Muscle layer of duodenum (tissue), 2 donors: ENCODE data around the gene CD276.

ENCODE experiments used
- H3K27ac ChIP-seq: one replicate; pipeline ENCODE4 v1.7.0; 2013; ENCODE audit warnings: mild to moderate bottlenecking, low read length
- H3K27me3 ChIP-seq: one replicate; pipeline ENCODE4 v1.7.0; 2013; ENCODE audit warnings: low read depth, mild to moderate bottlenecking, control low read depth, low read length
- H3K36me3 ChIP-seq, 2 donors: one replicate each; pipeline ENCODE4 v1.7.0; 2013; ENCODE audit warnings: low read length in 2 of 2, control low read depth in 1 of 2, mild to moderate bottlenecking in 1 of 2; ENCODE audit not compliant: insufficient read depth in 2 of 2, control insufficient read depth in 1 of 2
- H3K4me1 ChIP-seq, 2 donors: one replicate each; pipeline ENCODE4 v1.7.0; 2013; ENCODE audit warnings: low read length in 2 of 2, mild to moderate bottlenecking in 2 of 2, control low read depth in 1 of 2, moderate library complexity in 1 of 2; ENCODE audit not compliant: insufficient read depth in 2 of 2, control insufficient read depth in 1 of 2
- H3K4me3 ChIP-seq, 2 donors: one replicate each; pipeline ENCODE4 v1.7.0; 2013; ENCODE audit warnings: low read length in 2 of 2, low read depth in 1 of 2, mild to moderate bottlenecking in 1 of 2
- H3K9me3 ChIP-seq, 2 donors: one replicate each; pipeline ENCODE4 v1.7.0; 2013; ENCODE audit warnings: low read length in 2 of 2, control low read depth in 1 of 2, mild to moderate bottlenecking in 1 of 2; ENCODE audit not compliant: control insufficient read depth in 1 of 2
- donor health status: healthy.

The CD276 gene

DNA sequence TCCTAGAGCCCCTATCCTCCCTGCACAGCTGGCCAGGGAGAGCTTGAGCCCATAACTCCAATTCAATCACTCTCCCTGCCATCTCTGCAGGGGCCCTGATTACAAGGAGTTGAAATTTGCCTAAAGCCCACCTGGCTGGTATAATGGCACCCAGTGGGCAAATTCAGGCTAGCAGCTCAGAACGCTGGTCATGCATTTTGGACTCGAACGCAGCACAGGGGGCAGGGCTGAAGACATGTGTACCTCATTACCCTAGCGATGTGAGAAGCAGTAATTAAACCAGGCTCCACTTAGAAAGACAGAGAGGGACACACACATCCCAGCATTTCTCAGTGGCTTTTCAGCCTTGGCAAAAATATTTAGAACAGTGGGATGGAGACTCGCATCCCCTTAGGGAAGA lies 65.8 kb downstream of the CD276 start:
- Histone ChIP-seq H3K27ac (no peak overlapping the region), H3K9me3 (no peaks in the 10 kb centered on the region), H3K4me1 (peaks cover 0 to 22% of the 10 kb centered on the region in 2 donors), H3K36me3 (no peaks in the 10 kb centered on the region), H3K4me3 (no peak overlapping the region), H3K27me3 (no peaks in the 10 kb centered on the region)

DNA sequence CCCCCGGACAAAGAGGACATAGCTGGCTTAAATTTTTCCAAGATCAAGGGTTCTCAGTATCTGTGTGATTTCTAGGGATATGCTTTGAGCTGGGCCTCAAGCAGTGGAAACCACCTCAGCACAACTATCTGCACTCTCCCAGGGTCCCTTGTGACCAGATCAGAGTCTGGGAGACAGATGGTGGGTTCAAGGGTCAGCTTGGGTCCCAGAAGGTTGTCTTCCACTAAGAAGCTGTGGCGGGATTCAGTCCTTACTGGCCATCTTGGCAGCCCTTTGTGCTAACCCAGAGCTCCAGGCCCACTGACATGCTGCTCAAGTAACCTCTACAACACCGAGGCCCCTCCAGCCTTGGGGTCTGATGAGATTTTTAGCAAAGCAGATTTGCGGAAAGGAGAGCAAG lies 66.3 kb downstream of the CD276 start:
- no peaks in the 10 kb centered on the region for H3K27me3 ChIP-seq
- no peaks in the 10 kb centered on the region for H3K9me3 ChIP-seq
- H3K36me3 ChIP-seq, result no peaks in the 10 kb centered on the region
- H3K4me1 ChIP-seq, result peaks cover 0 to 22% of the 10 kb centered on the region in 2 donors
- H3K4me3 ChIP-seq, result no peak overlapping the region
- no peak overlapping the region for H3K27ac ChIP-seq

DNA sequence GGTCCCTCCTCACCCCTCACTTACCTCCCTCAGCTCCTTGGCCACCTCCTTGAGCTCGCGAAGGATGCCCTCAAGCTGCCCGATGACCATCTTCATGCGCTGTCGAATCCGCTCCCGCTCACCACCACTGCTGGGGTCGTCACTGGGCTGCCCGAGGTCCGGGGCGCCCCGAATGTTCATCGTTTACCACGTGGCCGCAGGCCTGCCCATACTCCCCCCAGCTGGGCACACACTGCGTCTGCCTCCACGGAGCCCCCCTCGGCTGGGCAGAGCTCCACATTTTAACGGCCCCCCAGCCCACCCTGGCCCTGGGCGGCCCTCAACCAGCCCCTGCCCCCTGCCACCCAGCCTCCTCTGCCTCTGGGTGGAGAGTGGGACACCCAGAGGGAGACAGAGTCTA lies 66.8 kb downstream of the CD276 start:
- H3K27me3 ChIP-seq, result no peaks in the 10 kb centered on the region
- H3K4me1 ChIP-seq, result peaks cover 0 to 22% of the 10 kb centered on the region in 2 donors
- H3K9me3 ChIP-seq, result no peaks in the 10 kb centered on the region
- no peak overlapping the region for H3K27ac ChIP-seq
- peak overlapping the region in 1 of 2 donors; percentile 75 for H3K4me3 ChIP-seq
- H3K36me3 ChIP-seq, result no peaks in the 10 kb centered on the region

DNA sequence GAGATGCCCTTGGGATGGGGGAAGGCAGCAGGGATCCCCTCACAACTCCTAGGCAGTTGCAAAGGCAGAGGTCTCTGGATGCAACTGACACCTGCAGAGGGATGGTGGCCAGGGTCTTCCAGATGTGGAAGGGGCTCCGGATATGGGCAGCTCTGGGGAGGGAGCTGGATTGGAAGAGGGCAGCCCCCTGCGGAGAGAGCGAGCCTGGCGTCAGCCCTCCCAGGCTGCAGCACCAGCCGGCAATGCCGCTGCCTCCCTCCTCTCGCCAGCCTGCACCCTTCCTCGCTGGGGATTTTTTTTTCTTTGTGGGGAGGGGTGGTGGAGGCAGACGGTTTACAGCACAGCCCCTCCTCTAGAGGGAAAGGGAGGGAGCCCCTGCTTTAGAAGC lies 67.3 kb downstream of the CD276 start:
- Histone ChIP-seq H3K9me3 (no peaks in the 10 kb centered on the region), H3K36me3 (no peaks in the 10 kb centered on the region), H3K27ac (no peak overlapping the region), H3K4me3 (peak overlapping the region in 1 of 2 donors; percentile 75), H3K27me3 (no peaks in the 10 kb centered on the region), H3K4me1 (peaks cover 0 to 22% of the 10 kb centered on the region in 2 donors)

DNA sequence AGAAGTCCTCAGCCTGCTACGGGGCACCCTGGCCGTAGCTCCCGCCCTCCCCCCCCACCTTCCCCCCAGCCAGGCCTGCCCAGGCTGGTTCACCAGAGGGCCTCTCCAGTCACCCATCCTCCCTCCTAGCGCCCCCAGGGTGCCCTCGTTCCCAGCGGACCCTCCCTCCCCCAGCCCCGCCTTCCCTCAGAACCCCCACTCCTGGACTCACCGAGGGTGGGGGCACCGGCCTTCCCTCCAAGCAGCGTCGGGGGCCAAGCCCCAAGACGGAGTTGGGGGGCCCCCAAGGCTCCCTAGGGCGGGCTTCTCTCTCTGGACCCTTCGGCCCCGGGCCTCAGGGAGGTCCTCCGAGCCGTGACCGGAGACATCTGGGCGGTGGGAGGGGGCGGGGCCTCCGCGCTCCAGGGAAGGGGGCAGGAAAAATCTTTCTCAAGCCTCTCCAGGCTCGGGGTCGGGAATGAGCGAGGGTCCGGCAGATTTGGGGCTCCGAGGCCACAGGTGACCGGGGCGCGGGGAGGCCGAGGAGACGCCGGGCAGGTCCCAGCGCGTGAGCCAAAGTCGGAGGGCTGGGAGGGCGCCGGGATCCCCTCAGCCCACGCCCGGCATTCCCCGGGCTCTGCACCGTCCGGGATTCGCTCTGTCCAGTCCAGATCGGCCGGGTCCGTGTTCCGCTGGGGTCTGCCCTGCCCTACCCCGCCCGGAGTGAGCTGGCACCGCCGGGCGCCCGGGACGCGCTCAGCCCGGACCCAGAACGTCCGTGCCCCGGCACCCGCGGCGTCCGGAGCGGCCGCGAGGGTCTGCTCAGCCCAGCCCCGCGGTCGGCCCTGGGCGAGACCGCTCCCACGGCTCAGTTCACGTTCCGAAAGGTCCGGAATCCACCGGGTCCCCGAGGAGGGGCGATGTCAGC lies 68.0 kb downstream of the CD276 start:
- H3K4me1 ChIP-seq, result peaks cover 0 to 22% of the 10 kb centered on the region in 2 donors

DNA sequence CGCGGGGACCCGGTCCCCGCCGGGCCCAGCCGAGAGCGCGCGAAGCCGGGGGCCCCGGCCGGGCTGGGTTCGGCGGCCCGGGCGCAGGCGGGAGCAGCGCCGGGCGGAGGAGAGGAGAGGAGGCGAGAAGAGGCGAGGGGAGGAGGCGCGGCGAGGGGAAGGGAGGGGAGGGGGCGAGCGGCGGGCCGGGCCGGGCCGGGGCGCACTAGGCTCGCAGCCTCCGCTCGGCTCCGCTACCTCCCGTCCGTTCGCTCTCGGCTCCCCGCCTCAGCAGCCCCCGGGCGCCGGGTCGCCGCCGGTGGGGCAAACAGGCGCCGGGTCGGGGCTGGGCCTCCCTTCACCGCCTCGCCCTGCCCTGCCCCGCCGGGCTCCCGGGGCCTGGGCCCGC lies 68.6 kb downstream of the CD276 start:
- Histone ChIP-seq H3K9me3 (no peaks in the 10 kb centered on the region), H3K4me3 (peak overlapping the region in 1 of 2 donors; percentile 75), H3K4me1 (peaks cover 0 to 22% of the 10 kb centered on the region in 2 donors), H3K27ac (no peak overlapping the region), H3K36me3 (no peaks in the 10 kb centered on the region), H3K27me3 (no peaks in the 10 kb centered on the region)

More for the DNA sequence above, 68.0 kb downstream of the CD276 start:
- Histone ChIP-seq H3K27me3 (no peaks in the 10 kb centered on the region), H3K4me3 (peak overlapping the region; percentile 21 to 75), H3K27ac (no peak overlapping the region), H3K9me3 (no peaks in the 10 kb centered on the region), H3K36me3 (no peaks in the 10 kb centered on the region)

DNA sequence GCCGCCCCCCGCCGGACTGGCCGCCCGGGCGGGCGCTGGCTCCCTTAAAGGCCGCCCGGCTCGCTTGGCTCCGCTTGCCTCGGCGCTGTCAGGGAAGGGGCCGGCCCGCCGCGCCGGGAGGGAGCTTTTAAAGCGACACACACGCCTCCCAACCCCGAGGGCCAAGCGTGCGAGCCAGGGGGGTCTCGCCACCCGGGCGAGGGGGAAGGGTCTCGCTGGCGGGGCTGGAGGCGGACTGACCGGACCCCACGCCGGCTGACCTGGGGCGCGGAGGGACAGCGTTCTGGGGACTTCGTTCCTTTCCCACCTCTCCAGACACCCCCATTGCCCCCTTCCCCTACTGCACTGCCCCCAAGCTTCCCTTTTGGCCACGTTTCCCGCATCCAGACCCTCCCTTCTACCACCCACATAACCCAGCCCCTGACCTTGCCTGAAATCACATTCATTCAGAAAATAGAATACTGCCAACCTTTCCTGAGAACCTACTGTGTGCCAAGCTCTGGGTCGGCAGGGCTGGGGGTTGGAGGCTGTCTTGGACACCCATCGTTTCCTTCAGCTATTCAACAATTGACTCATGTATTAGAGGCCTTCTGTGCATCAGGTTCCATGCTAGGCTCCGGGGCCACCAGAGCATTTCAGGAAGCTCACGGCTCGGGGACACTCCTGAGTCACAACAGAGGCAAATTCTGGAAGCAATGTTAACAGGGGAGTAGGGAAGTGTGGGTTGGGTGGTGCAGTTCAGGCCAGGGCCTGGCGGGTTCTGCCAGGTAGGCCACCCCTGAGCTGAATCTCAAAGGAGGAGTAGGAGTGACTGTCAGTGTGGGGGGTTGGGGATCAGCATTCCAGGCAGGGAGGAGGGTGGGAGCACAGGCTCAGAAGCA lies 69.3 kb downstream of the CD276 start, which contains the start of gene INSYN1:
Gene INSYN1 (minus strand): TSS at position 102 of the 881 bp plus-strand sequence. CDS start 2,221 bp downstream, outside the sequence.
- Histone ChIP-seq H3K36me3 (no peaks in the 10 kb centered on the region), H3K4me1 (peaks cover 0 to 22% of the 10 kb centered on the region in 2 donors), H3K27ac (no peak within 1 kb of the TSS), H3K27me3 (no peaks in the 10 kb centered on the region), H3K9me3 (no peaks in the 10 kb centered on the region), H3K4me3 (peak within 1 kb of the TSS; percentile 21 to 75)

DNA sequence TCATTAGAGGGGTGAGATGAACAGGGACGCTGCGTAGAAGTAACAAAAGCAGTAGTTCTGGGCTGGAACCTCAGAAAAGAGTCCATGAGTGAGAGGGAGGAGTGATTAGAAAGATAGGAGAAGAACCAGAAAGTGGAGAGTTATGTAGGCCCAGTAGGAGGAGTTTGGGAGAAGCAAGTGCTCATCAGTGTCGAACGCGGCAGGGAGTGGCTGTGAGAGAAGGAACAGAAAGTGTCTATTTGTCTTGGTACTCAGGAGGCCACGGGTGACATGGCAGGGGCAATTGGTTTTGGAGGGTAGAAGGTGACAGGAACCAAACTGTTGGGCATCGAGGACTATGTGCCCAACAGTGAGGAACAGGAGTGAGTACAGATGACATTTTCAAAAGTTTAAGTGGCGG lies 70.3 kb downstream of the CD276 start:
- Histone ChIP-seq H3K9me3 (no peaks in the 10 kb centered on the region), H3K27me3 (no peaks in the 10 kb centered on the region), H3K27ac (no peak overlapping the region), H3K4me3 (no peak overlapping the region), H3K4me1 (peaks cover 0 to 22% of the 10 kb centered on the region in 2 donors), H3K36me3 (no peaks in the 10 kb centered on the region)

DNA sequence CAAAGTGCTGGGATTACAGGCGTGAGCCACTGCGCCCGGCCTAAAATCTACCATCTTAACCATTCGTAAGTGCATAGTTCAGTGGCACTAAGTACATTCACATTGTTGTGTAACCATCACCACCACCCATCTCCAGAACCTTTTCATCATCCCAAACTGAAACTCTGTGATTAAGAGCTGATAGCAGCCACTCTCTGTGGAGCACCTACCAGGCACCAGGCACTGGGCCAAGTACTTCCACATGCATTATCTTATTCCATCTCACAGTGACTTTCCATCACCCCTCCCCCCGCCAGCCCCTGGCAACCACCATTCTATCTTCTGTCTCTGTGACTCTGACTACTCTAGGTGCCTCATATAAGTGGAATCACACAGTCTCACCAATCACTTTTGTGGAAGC lies 71.3 kb downstream of the CD276 start:
- H3K27ac ChIP-seq, result no peak overlapping the region
- H3K9me3 ChIP-seq, result no peaks in the 10 kb centered on the region
- peaks cover 0 to 22% of the 10 kb centered on the region in 2 donors for H3K4me1 ChIP-seq
- H3K36me3 ChIP-seq, result no peaks in the 10 kb centered on the region
- no peak overlapping the region for H3K4me3 ChIP-seq
- H3K27me3 ChIP-seq, result no peaks in the 10 kb centered on the region

DNA sequence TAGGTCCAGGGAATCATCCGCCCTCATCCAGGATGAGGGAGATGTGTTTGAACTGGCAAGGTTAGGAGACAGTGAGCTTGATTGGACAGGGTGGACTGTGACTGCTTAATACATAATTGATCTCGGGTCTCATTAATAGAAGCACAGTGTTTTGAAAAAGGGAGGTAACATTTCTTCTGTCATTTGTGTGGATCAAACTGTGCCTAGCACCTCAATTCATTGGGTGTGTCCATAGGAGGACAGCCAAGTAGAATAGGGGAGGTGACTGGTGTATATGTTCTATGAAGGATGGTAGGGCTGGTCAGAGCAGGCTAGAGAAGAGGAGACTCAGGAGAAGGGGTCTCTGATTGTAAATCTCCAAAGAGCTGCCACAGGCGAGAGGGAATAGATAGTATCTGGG lies 71.8 kb downstream of the CD276 start:
- H3K4me1 ChIP-seq, result peaks cover 0 to 19% of the 10 kb centered on the region in 2 donors
- no peak overlapping the region for H3K4me3 ChIP-seq
- no peaks in the 10 kb centered on the region for H3K27me3 ChIP-seq
- H3K27ac ChIP-seq, result no peak overlapping the region
- H3K36me3 ChIP-seq, result no peaks in the 10 kb centered on the region
- H3K9me3 ChIP-seq, result no peaks in the 10 kb centered on the region

DNA sequence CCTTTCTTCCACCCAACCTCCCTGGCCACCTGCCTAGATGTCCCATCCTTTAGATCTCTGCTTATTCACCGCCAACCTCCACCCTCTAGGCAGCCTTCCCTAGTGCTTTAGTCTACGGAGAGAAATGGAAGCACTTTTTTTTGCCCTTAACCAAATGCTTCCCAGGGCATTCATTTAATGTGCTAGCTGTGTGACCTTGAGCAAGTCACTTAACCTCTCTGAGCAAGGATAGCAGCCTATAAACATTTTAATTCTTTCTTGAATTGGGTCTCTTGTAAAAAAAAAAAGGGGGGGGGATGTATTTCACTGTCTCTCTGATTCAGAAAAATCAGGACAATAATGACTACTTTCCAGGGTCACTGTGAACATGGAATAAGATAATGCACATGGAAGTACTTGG lies 72.2 kb downstream of the CD276 start:
- Histone ChIP-seq H3K36me3 (no peaks in the 10 kb centered on the region), H3K4me3 (no peak overlapping the region), H3K27ac (no peak overlapping the region), H3K4me1 (peaks cover 0 to 15% of the 10 kb centered on the region in 2 donors), H3K27me3 (no peaks in the 10 kb centered on the region), H3K9me3 (no peaks in the 10 kb centered on the region)
